Right lobe of liver (tissue), 4 donors: ENCODE results near the gene MAP3K10.
A peak's percentile ranks its signal among the peaks of the same experiment; 100 is the strongest.

Source experiments
- CTCF ChIP-seq, 4 donors: fragments of 200-600 bp in 3 of 4; fragments of 450-650 bp in 1 of 4; IDR thresholded peaks; one replicate each; pipeline versions ENCODE4 v1.5.1 to v1.8.0; 2016 to 2022; ENCODE audit warnings: antibody characterized with exemption in 4 of 4, mild to moderate bottlenecking in 2 of 4
- POLR2A ChIP-seq: fragments of 450-650 bp; IDR thresholded peaks from one replicate; pipeline ENCODE4 v1.6.1; 2017; ENCODE audit warnings: antibody characterized with exemption, mild to moderate bottlenecking
- donor health status: DM: no; HTN: no; CAD: no.
- donor health status: DM: no; HTN: no; CAD: no.
- donor health status: DM: no; HTN: yes; CAD: no.

GRCh38 chr19:40155749-40156265, 35.4 kb upstream of the MAP3K10 start:
- peak; percentile 16 to 40 (median 20) for TF ChIP-seq CTCF (IDR thresholded peaks at IDR 0.05)
- TF ChIP-seq POLR2A: no peak
